Nephron (organoid): ENCODE measurements around the gene MASP2.
A peak's percentile ranks its signal among the peaks of the same experiment; 100 is the strongest.
"Not testable (repeated sequence)": the region's sequence is repeated elsewhere in the genome, so short reads cannot be mapped to it uniquely, and the experiment has no call there.

Source experiments
- H3K27ac Mint-ChIP-seq, 3 experiments: 2 replicates each; pipeline ENCODE4 v1.8.0; 2020; ENCODE audit warnings: mixed read lengths in 3 of 3, mild to moderate bottlenecking in 2 of 3, moderate library complexity in 1 of 3
- H3K27me3 Mint-ChIP-seq: 2 replicates; pipeline ENCODE4 v1.8.0; 2021; ENCODE audit warnings: low read depth, mild to moderate bottlenecking, moderate library complexity, mixed read lengths
- H3K36me3 Mint-ChIP-seq: 2 replicates; pipeline ENCODE4 v1.8.0; 2020; ENCODE audit warnings: low read depth, mixed read lengths
- H3K4me1 Mint-ChIP-seq: 2 replicates; pipeline ENCODE4 v1.8.0; 2020; ENCODE audit warnings: mixed read lengths
- H3K4me3 Mint-ChIP-seq, 3 experiments: 2 replicates each; pipeline ENCODE4 v1.8.0; 2020; ENCODE audit warnings: mild to moderate bottlenecking in 3 of 3, mixed read lengths in 3 of 3, moderate library complexity in 2 of 3
- H3K9me3 Mint-ChIP-seq: 2 replicates; pipeline ENCODE4 v1.8.0; 2020; ENCODE audit warnings: mixed read lengths
- CTCF ChIP-seq, 3 experiments: fragments of 200-600 bp; sonication (generic); IDR thresholded peaks; one replicate each; pipeline ENCODE4 v1.5.0; 2021; ENCODE audit warnings: antibody characterized with exemption in 3 of 3; ENCODE audit not compliant: unreplicated experiment in 3 of 3

MASP2 gene

GRCh38 chr1:11037740-11038182, 9.3 kb downstream of the MASP2 start:
- Mint-ChIP-seq H3K9me3 (no peaks in the 10 kb centered on the region), H3K27ac (no peak overlapping the region), H3K4me3 (no peak overlapping the region), H3K36me3 (no peaks in the 10 kb centered on the region), H3K27me3 (peaks cover 9% of the 10 kb centered on the region), H3K4me1 (peaks cover 7% of the 10 kb centered on the region)
- TF ChIP-seq CTCF (IDR thresholded peaks at IDR 0.05; ENCODE audit: unreplicated experiment in 3 of 3) = peak; percentile 94 to 96 (median 96)

GRCh38 chr1:11037019-11037739, 9.9 kb downstream of the MASP2 start:
- H3K36me3 Mint-ChIP-seq, H3K4me1 Mint-ChIP-seq, H3K27ac Mint-ChIP-seq, H3K9me3 Mint-ChIP-seq, H3K4me3 Mint-ChIP-seq, H3K27me3 Mint-ChIP-seq: not testable (repeated sequence)

GRCh38 chr1:11031624-11032262, 15.3 kb downstream of the MASP2 start:
- peaks cover 24% of the 10 kb centered on the region for H3K36me3 Mint-ChIP-seq

GRCh38 chr1:11030865-11031264, 16.2 kb downstream of the MASP2 start:
- TF ChIP-seq CTCF (IDR thresholded peaks at IDR 0.05; ENCODE audit: unreplicated experiment in 3 of 3) = no peak
- H3K4me1 Mint-ChIP-seq = no peaks in the 10 kb centered on the region

More at GRCh38 chr1:11031624-11032262, 15.3 kb downstream of the MASP2 start:
- TF ChIP-seq CTCF (IDR thresholded peaks at IDR 0.05; ENCODE audit: unreplicated experiment in 3 of 3) = no peak
- no peak overlapping the region for H3K4me3 Mint-ChIP-seq
- no peaks in the 10 kb centered on the region for H3K4me1 Mint-ChIP-seq
- H3K9me3 Mint-ChIP-seq = no peaks in the 10 kb centered on the region
- H3K27ac Mint-ChIP-seq = no peak overlapping the region
- no peaks in the 10 kb centered on the region for H3K27me3 Mint-ChIP-seq

GRCh38 chr1:11028018-11028417, 19.0 kb downstream of the MASP2 start:
- Mint-ChIP-seq H3K27me3 (no peaks in the 10 kb centered on the region), H3K4me3 (no peak overlapping the region), H3K27ac (no peak overlapping the region), H3K36me3 (peaks cover 56% of the 10 kb centered on the region), H3K9me3 (no peaks in the 10 kb centered on the region), H3K4me1 (peaks cover 3% of the 10 kb centered on the region)
- no peak for TF ChIP-seq CTCF (IDR thresholded peaks at IDR 0.05; ENCODE audit: unreplicated experiment in 3 of 3)

More at GRCh38 chr1:11030865-11031264, 16.2 kb downstream of the MASP2 start:
- no peaks in the 10 kb centered on the region for H3K27me3 Mint-ChIP-seq
- H3K9me3 Mint-ChIP-seq = no peaks in the 10 kb centered on the region
- no peak overlapping the region for H3K27ac Mint-ChIP-seq
- H3K36me3 Mint-ChIP-seq = peaks cover 32% of the 10 kb centered on the region
- H3K4me3 Mint-ChIP-seq = no peak overlapping the region

- no peak overlapping the region for H3K27ac Mint-ChIP-seq
Observed at GRCh38 chr1:11027316-11027715, 19.7 kb downstream of the MASP2 start.

More at GRCh38 chr1:11027316-11027715, 19.7 kb downstream of the MASP2 start:
- Mint-ChIP-seq H3K4me3 (no peak overlapping the region), H3K36me3 (peaks cover 63% of the 10 kb centered on the region), H3K9me3 (no peaks in the 10 kb centered on the region), H3K27me3 (no peaks in the 10 kb centered on the region), H3K4me1 (peaks cover 3% of the 10 kb centered on the region)
- no peak for TF ChIP-seq CTCF (IDR thresholded peaks at IDR 0.05; ENCODE audit: unreplicated experiment in 3 of 3)
